ENCODE results near the gene GLA.

DNA sequence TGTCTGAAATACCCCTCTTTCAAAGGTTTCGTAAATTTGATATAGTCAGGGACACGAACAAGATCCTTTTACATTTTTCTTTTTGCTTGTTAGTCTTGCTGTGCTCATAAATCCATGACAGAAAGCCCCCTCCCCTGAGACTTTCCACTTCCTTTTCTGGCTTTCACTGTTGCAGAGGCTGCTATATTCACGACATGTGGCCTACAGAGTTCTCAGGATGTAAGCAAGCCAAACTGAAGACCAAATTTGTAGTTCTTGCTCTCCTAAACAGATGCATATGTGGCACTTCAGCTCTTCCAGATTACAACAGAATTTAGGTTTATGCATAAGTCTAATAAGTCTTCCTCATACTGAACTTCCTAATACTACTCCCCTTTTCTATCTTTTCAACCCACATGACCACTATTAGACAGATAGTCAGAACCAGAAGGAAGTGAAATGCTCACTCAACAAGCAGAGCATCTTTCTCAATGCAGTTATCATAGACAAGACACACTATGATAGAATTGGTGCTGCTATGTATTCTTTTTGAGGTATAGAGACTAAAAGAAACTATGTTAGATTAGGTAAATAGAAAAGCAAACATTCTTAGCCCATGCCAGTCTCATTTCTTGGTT is 36.7 kb downstream of the GLA start:
- TF ChIP-seq POLR2A (IDR thresholded peaks at IDR 0.05; ENCODE audit: low read depth, low read length): no peak
- TF ChIP-seq TAF1 (IDR thresholded peaks at IDR 0.05; ENCODE audit: low read depth, low read length): no peak
- no peak for TF ChIP-seq POLR2AphosphoS5 (IDR thresholded peaks at IDR 0.05; ENCODE audit: low read depth, low read length)
